HepG2 (cell line): ENCODE measurements around the gene AGT. TPM values are rescaled to one million over a fixed set of nuclear protein-coding genes. Genes with fewer than 3 reads are reported as not detected.

ENCODE experiments used
- ATAC-seq: fragments of 200-7000 bp; cut with Tn5 transposase; 3 replicates; pipeline ENCODE4 v1.9.1; 2020; ENCODE audit warnings: mild to moderate bottlenecking, moderate library complexity
- BruUV-seq: library from RNA; stranded (reverse); fragments of 400-500 nt; replicated peaks from 2 replicates; lab custom pipeline; 2021; lab: Mats Ljungman, UMichigan
- CTCF ChIA-PET: fragments of 300-600 bp; formaldehyde crosslinking; extraction: SDS; loops from one replicate; lab custom pipeline; 2021; ENCODE audit warnings: low total read pairs, inconsistent platforms, low intra/inter-chr PET ratio; lab: Yijun Ruan, JAX
- POLR2A ChIA-PET: fragments of 350-600 bp; sonication (Branson Sonifier 250); formaldehyde crosslinking; loops from one replicate; lab custom pipeline; 2020; ENCODE audit warnings: antibody characterized with exemption, inconsistent platforms; lab: Yijun Ruan, JAX
- DNase-seq: peaks from one replicate; pipeline ENCODE4 v3.0.0-alpha.2; 2015; ENCODE audit warnings: low spot score
- FAIRE-seq: peaks from 3 replicates; lab custom pipeline; 2011; peaks lifted over from hg19 to GRCh38; lab: Jason Lieb, UNC
- H2AFZ ChIP-seq: one replicate; pipeline ENCODE4 v1.6.1; 2011; ENCODE audit warnings: low read length, inconsistent platforms
- H3K27ac ChIP-seq: fragments of 300-600 bp; 3 replicates; pipeline ENCODE4 v1.8.0; 2011; ENCODE audit warnings: mixed run types, mild to moderate bottlenecking, mixed read lengths, low read length, inconsistent platforms; ENCODE audit not compliant: insufficient read depth; ENCODE audit errors: extremely low read length
- H3K27me3 ChIP-seq, 2 experiments: fragments of 200-600 bp in 1 of 2; 2 replicates in 1 of 2; 3 replicates in 1 of 2; pipeline versions ENCODE4 v1.6.0 to v1.8.0; 2011; ENCODE audit warnings: low read length in 2 of 2, mild to moderate bottlenecking in 2 of 2, moderate library complexity in 2 of 2, inconsistent platforms in 1 of 2; ENCODE audit not compliant: insufficient read depth in 2 of 2, control insufficient read depth in 1 of 2
- H3K36me3 ChIP-seq, 2 experiments: fragments of 200-600 bp in 1 of 2; replicated peaks in 1 of 2; 2 replicates in 1 of 2; 3 replicates in 1 of 2; pipeline versions ENCODE4 v1.5.1 to v1.8.0; 2011; ENCODE audit warnings: low read length in 2 of 2, inconsistent platforms in 1 of 2; ENCODE audit not compliant: insufficient read depth in 2 of 2, control insufficient read depth in 1 of 2
- H3K4me1 ChIP-seq: 2 replicates; pipeline ENCODE4 v1.5.1; 2012; ENCODE audit warnings: low read length, inconsistent platforms; ENCODE audit not compliant: insufficient read depth
- H3K4me2 ChIP-seq: 2 replicates; pipeline ENCODE4 v1.6.0; 2011; ENCODE audit warnings: low read depth, low read length, inconsistent platforms
- H3K4me3 ChIP-seq, 3 experiments: fragments of 200-600 bp in 1 of 3; sonication (generic), shearing (Covaris generic) in 1 of 3; replicated peaks in 1 of 3; 2 replicates each; pipeline ENCODE4 v1.5.1; 2011 to 2016; ENCODE audit warnings: low read length in 3 of 3, inconsistent platforms in 2 of 3, low read depth in 2 of 3, mild to moderate bottlenecking in 2 of 3, control low read depth in 1 of 3, mixed read lengths in 1 of 3; ENCODE audit not compliant: insufficient read depth in 1 of 3
- H3K79me2 ChIP-seq: one replicate; pipeline ENCODE4 v1.6.1; 2011; ENCODE audit warnings: low read length, inconsistent platforms; ENCODE audit not compliant: insufficient read depth
- H3K9ac ChIP-seq: 2 replicates; pipeline ENCODE4 v1.6.0; 2011; ENCODE audit warnings: mild to moderate bottlenecking, low read depth, low read length, inconsistent platforms; ENCODE audit not compliant: insufficient read depth
- H3K9me3 ChIP-seq: 2 replicates; pipeline ENCODE4 v1.5.1; 2012; ENCODE audit warnings: mild to moderate bottlenecking, low read length
- H4K20me1 ChIP-seq: 2 replicates; pipeline ENCODE4 v1.6.0; 2011; ENCODE audit warnings: inconsistent platforms, mild to moderate bottlenecking, low read length, moderate library complexity; ENCODE audit not compliant: insufficient read depth
- ISL2 ChIP-seq: sonication (generic); formaldehyde crosslinking; IDR thresholded peaks from 2 replicates; pipeline ENCODE4 v1.5.0; 2020; ENCODE audit warnings: missing genetic modification reagents
- MNT ChIP-seq: fragments of 450-650 bp; IDR thresholded peaks from 2 replicates; pipeline ENCODE4 v1.6.1; 2016
- ZNF281 ChIP-seq: sonication (generic); formaldehyde crosslinking; IDR thresholded peaks from 2 replicates; pipeline ENCODE4 v1.4.0; 2020; ENCODE audit warnings: missing genetic modification reagents, borderline replicate concordance
- ZSCAN29 ChIP-seq: sonication (generic); formaldehyde crosslinking; conservative IDR thresholded peaks from 2 replicates; pipeline ENCODE4 v1.4.0; 2020; ENCODE audit warnings: mild to moderate bottlenecking, missing genetic modification reagents
- WGBS: methylation state at CpG from one replicate; pipeline ENCODE4 v1.1.6; 2017; ENCODE audit warnings: low lambda C conversion rate; 5-methylcytosine and 5-hydroxymethylcytosine counted together
- in situ Hi-C: cut with HindIII; loops from 2 replicates; pipeline ENCODE4 v1.10.0; 2017; ENCODE audit warnings: low pct_unique_long_range_greater_than_20kb; ENCODE audit not compliant: extremely low pct_ligation_motif_present
- intact Hi-C: fragments of 100-400 bp; cut with micrococcal nuclease; formaldehyde crosslinking; loops from one replicate; pipeline ENCODE4 v1.10.0; 2022; ENCODE audit not compliant: unreplicated experiment
- polyA plus RNA-seq, 8 experiments: library from polyadenylated mRNA; depleted of rRNA in 3 of 8; stranded (reverse) in 7 of 8; unstranded in 1 of 8; fragments of >200 nt; fragmentation: Illumina TruSeq in 4 of 8; extraction: Trizol in 4 of 8; gene quantifications; 2 replicates each; pipeline versions ENCODE4 v1.2.1 to v1.2.3, GENCODE V29; 2011 to 2016; ENCODE audit warnings: low read depth in 4 of 8, missing spikeins in 1 of 8, mixed read lengths in 1 of 8; ENCODE audit not compliant: insufficient read depth in 1 of 8
- total RNA-seq, 5 experiments: library from RNA; depleted of rRNA; stranded (reverse); fragments of >200 nt; fragmentation: Illumina TruSeq; extraction: Trizol; gene quantifications; 2 replicates each; pipeline ENCODE4 v1.2.3, GENCODE V29; 2016; ENCODE audit warnings: low read depth in 1 of 5

Gene AGT
- total and polyA plus RNA-seq, 2 of the 13 experiments (the other 11 are each of a cell fraction or from before 2014, with no cell fraction given): 892 to 2,071 TPM

GRCh38 chr1:230761443-230762167 lies 47.7 kb upstream of the AGT start:
- Histone ChIP-seq H3K4me1 (peaks cover 60% of the 10 kb centered on the region), H3K27me3 (no peaks in the 10 kb centered on the region), H4K20me1 (no peaks in the 10 kb centered on the region), H3K9ac (no peak overlapping the region), H3K79me2 (no peaks in the 10 kb centered on the region), H3K4me3 (no peak overlapping the region), H3K9me3 (no peaks in the 10 kb centered on the region), H3K27ac (no peak overlapping the region), H3K4me2 (no peak overlapping the region; the same call in 1 of the 2 replicates), H3K36me3 (no peaks in the 10 kb centered on the region), H2AFZ (no peak overlapping the region)
- TF ChIP-seq MNT (peak; percentile 97), ZNF281 (no peak), ISL2 (no peak), ZSCAN29 (CRISPR knock-in tag) (no peak)
- in situ Hi-C loops: no loop called here
- ATAC-seq: no peak
- intact Hi-C loops: loop anchor here (2.0 kb wide), 1 partner anchor 47 kb away; the partner anchor contains the start of gene AGT
- 55% methylated on average over 8 of the region's 8 CpGs for WGBS
- FAIRE-seq: no peak
- CTCF ChIA-PET: no interaction called here
- no peak for DNase-seq
- POLR2A ChIA-PET: interaction anchor here (2.1 kb wide), 1 partner anchor 47 kb away, joined by 13 read pairs; the partner anchor contains the start of gene AGT
- BruUV-seq: no TSS peak
